Smooth muscle cell (in vitro differentiated cells): Measurements from ENCODE around the gene TMEM130. TPM values are rescaled to one million over a fixed set of nuclear protein-coding genes. Genes with fewer than 3 reads are reported as not detected.

ENCODE experiments used
- DNase-seq: peaks from one replicate; lab custom pipeline; 2025; ENCODE audit not compliant: unreplicated experiment; lab: John Stamatoyannopoulos, UW
- H2AFZ ChIP-seq: fragments of 200-600 bp; sonication (generic); 2 replicates; pipeline ENCODE4 v1.6.0; 2016; ENCODE audit warnings: antibody characterized with exemption, low read depth, mild to moderate bottlenecking
- H3F3A ChIP-seq: fragments of 200-600 bp; sonication (generic); 2 replicates; pipeline ENCODE4 v1.6.0; 2017; ENCODE audit warnings: antibody characterized with exemption, low read depth
- H3K27ac ChIP-seq: fragments of 200-600 bp; sonication (generic); 2 replicates; pipeline ENCODE4 v1.5.1; 2016; ENCODE audit warnings: low read depth, mild to moderate bottlenecking
- H3K27me3 ChIP-seq: fragments of 200-600 bp; sonication (generic); 2 replicates; pipeline ENCODE4 v1.6.1; 2016; ENCODE audit warnings: low read depth, mild to moderate bottlenecking
- H3K36me3 ChIP-seq: fragments of 200-600 bp; sonication (generic); 2 replicates; pipeline ENCODE4 v1.5.1; 2016; ENCODE audit warnings: low read depth
- H3K4me1 ChIP-seq: fragments of 200-600 bp; sonication (generic); 2 replicates; pipeline ENCODE4 v1.5.1; 2016; ENCODE audit warnings: low read depth
- H3K4me2 ChIP-seq: fragments of 200-600 bp; sonication (generic); 2 replicates; pipeline ENCODE4 v1.6.0; 2016; ENCODE audit warnings: mild to moderate bottlenecking
- H3K4me3 ChIP-seq: fragments of 200-600 bp; sonication (generic); 2 replicates; pipeline ENCODE4 v1.5.1; 2016; ENCODE audit warnings: mild to moderate bottlenecking
- H3K79me2 ChIP-seq: fragments of 200-600 bp; sonication (generic); 2 replicates; pipeline ENCODE4 v1.6.0; 2016; ENCODE audit warnings: low read depth, mild to moderate bottlenecking
- H3K9ac ChIP-seq: fragments of 200-600 bp; sonication (generic); 2 replicates; pipeline ENCODE4 v1.6.0; 2016; ENCODE audit warnings: low read depth
- H3K9me3 ChIP-seq: fragments of 200-600 bp; sonication (generic); replicated peaks from 2 replicates; pipeline ENCODE4 v1.5.1; 2016; ENCODE audit warnings: low read depth
- H4K20me1 ChIP-seq: fragments of 200-600 bp; sonication (generic); 2 replicates; pipeline ENCODE4 v1.6.0; 2016; ENCODE audit warnings: low read depth
- CTCF ChIP-seq: fragments of 200-600 bp; sonication (generic); IDR thresholded peaks from 2 replicates; pipeline ENCODE4 v1.5.1; 2017; ENCODE audit warnings: borderline replicate concordance, mild to moderate bottlenecking, antibody characterized with exemption; ENCODE audit not compliant: insufficient read depth, poor library complexity, severe bottlenecking
- WGBS: methylation state at CpG from one replicate; pipeline ENCODE4 v1.1.7; 2016; ENCODE audit warnings: low lambda C conversion rate; 5-methylcytosine and 5-hydroxymethylcytosine counted together
- polyA plus RNA-seq: library from polyadenylated mRNA; unstranded; fragments of >200 nt; fragmentation: Nextera tagmentation; extraction: Ambion mirVana; gene quantifications from 2 replicates; pipeline ENCODE4 v1.2.1, GENCODE V29; 2016
- total RNA-seq: library from RNA; depleted of rRNA; stranded (reverse); fragments of >200 nt; gene quantifications from 2 replicates; pipeline ENCODE4 v1.2.3, GENCODE V29; 2014

Gene TMEM130
- total and polyA plus RNA-seq, 2 experiments from 2014 or later: 0.22 to 0.83 TPM

GRCh38 chr7:98907570-98907969 lies 37.8 kb upstream of the TMEM130 start:
- peaks cover 18% of the 10 kb centered on the region for H3K36me3 ChIP-seq
- H3K4me3 ChIP-seq: no peak overlapping the region
- DNase-seq: no peak
- H3K9ac ChIP-seq: no peak overlapping the region
- TF ChIP-seq CTCF: no peak
- no peaks in the 10 kb centered on the region for H3K4me1 ChIP-seq
- H4K20me1 ChIP-seq: peaks cover 4% of the 10 kb centered on the region
- H3K4me2 ChIP-seq: no peak overlapping the region
- WGBS: 91% methylated on average over 5 of the region's 5 CpGs
- no peaks in the 10 kb centered on the region for H3K79me2 ChIP-seq
- no peaks in the 10 kb centered on the region for H3F3A ChIP-seq
- H3K27me3 ChIP-seq: no peaks in the 10 kb centered on the region
- H2AFZ ChIP-seq: no peak overlapping the region
- H3K9me3 ChIP-seq: no peaks in the 10 kb centered on the region
- no peak overlapping the region for H3K27ac ChIP-seq

DNA sequence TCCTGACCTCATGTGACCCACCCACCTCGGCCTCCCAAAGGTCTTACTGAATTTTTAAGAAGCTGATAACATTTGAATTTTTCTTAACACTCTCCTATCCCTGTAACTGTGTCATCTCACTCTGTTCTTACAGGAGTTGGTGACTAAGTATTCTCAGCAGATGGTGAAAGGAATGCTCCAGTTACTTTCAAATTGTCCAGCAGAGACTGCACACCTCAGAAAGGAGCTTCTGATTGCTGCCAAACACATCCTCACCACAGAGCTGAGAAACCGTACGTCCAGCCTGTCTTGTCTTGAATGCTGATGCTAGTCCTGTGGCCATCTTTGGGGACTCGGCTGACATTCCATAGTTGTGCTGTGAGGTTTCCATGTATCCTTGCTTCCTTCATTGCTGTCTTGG lies 33.4 kb upstream of the TMEM130 start:
- Histone ChIP-seq H4K20me1 (peaks cover 3% of the 10 kb centered on the region), H3K4me2 (no peak overlapping the region), H3K79me2 (no peaks in the 10 kb centered on the region), H3F3A (no peaks in the 10 kb centered on the region), H3K9me3 (no peaks in the 10 kb centered on the region), H3K36me3 (peaks cover 23% of the 10 kb centered on the region), H2AFZ (no peak overlapping the region), H3K27me3 (no peaks in the 10 kb centered on the region), H3K9ac (no peak overlapping the region), H3K4me3 (no peak overlapping the region), H3K4me1 (no peaks in the 10 kb centered on the region), H3K27ac (no peak overlapping the region)
- whole genome bisulfite sequencing: 99% methylated on average over 4 of the region's 4 CpGs
- TF ChIP-seq CTCF: no peak
- DNase-seq: no peak

- Histone ChIP-seq H3K79me2 (no peaks in the 10 kb centered on the region), H2AFZ (no peak overlapping the region), H3K4me1 (no peaks in the 10 kb centered on the region), H3K4me3 (no peak overlapping the region), H3F3A (no peaks in the 10 kb centered on the region), H3K27me3 (no peaks in the 10 kb centered on the region), H3K9me3 (no peaks in the 10 kb centered on the region), H3K4me2 (no peak overlapping the region), H3K9ac (no peak overlapping the region), H4K20me1 (no peaks in the 10 kb centered on the region), H3K36me3 (peaks cover 23% of the 10 kb centered on the region), H3K27ac (no peak overlapping the region)
- no peak for TF ChIP-seq CTCF
- DNase-seq: no peak
- 85% methylated on average over 3 of the region's 3 CpGs for WGBS
Measured at GRCh38 chr7:98902523-98902922, 32.7 kb upstream of the TMEM130 start.

DNA sequence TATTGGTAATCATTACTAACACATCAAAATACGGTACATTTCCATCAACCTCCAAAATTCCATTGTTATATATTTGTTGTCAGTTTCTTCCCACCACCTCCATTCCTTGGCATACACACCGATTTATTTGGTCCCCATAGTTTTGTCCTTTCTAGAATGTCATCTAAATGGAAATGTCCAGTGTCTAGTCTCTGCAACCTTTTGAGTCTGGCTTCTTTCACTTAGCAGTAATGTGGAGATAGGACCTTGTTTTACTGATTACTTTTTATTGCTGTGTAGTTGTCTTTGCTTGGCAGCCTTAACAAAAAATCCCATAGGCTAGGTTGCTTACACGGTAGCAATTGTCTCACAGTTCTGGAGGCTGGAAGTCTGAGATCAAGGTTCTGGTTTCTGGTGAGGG lies 31.0 kb upstream of the TMEM130 start:
- H3K9ac ChIP-seq: no peak overlapping the region
- no peaks in the 10 kb centered on the region for H3F3A ChIP-seq
- peaks cover 34% of the 10 kb centered on the region for H3K36me3 ChIP-seq
- no peaks in the 10 kb centered on the region for H4K20me1 ChIP-seq
- no peak overlapping the region for H3K4me2 ChIP-seq
- TF ChIP-seq CTCF: no peak
- no peaks in the 10 kb centered on the region for H3K4me1 ChIP-seq
- no peak for DNase-seq
- no peak overlapping the region for H2AFZ ChIP-seq
- no peaks in the 10 kb centered on the region for H3K9me3 ChIP-seq
- H3K4me3 ChIP-seq: no peak overlapping the region
- no peaks in the 10 kb centered on the region for H3K27me3 ChIP-seq
- H3K79me2 ChIP-seq: no peaks in the 10 kb centered on the region
- no peak overlapping the region for H3K27ac ChIP-seq
- WGBS: 93% methylated on average over 3 of the region's 3 CpGs
